HG03196 (cell line): Measurements from ENCODE around the gene TMC1.
"Not testable (repeated sequence)": the region's sequence is repeated elsewhere in the genome, so short reads cannot be mapped to it uniquely, and the experiment has no call there.

Experiments
- ATAC-seq: cut with Tn5 transposase; IDR thresholded peaks from one replicate; pipeline ENCODE4 v1.9.1; 2021; ENCODE audit not compliant: unreplicated experiment

The TMC1 gene

DNA sequence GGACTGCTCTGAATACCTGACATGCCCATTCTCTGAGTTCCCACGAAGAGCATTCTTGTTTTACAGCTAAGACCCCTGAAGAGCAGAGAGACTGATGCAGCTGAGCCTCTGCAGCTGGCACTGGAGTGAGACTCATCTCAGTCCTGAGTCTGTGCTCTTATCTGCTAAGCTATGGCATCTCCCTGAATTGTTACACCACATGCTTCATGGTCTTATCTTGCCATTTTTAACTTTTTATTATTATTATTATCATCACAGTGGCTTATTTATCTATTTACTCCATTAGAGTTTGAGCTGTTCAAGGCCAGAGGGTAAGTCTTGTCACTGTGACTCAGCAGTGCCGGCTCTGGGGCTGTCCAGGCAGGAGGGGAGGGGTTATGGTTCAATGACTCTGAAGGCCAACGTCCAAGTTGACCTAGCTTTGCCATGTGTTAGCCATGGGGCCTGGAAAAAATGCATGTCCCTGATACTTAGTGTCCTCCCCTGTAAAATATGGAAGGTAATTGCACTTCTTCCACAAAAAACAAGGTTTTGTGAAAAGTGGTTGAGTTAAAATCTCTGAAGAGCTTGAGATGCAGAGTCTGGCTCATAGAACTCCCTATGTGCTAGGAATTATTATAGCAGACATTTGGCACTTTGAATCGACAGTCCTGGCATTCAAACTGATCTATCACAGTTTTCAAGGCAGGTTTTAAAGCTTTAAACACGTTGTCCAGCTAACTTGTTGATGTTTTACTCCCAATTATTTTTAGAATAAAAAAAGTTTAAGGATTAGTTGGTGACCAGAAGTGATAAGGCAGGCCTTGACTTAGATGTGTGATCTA is 336.9 kb downstream of the TMC1 start:
- no peak for ATAC-seq

DNA sequence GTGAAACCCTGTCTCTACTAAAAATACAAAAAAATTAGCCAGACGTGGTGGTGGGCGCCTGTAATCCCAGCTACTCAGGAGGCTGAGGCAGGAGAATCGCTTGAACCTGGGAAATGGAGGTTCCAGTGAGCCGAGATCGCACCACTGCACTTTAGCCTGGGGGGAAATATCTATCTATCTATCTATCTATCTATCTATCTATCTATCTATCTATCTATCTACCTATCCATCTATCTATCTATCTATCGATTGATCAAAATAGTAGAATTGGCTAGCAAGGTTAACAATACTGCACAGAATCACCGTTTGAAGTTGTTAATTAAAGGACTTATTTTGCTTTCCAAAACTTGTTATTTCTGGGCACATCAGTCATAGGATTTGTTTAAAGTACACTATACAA is 341.4 kb downstream of the TMC1 start:
- not testable (repeated sequence) for ATAC-seq

DNA sequence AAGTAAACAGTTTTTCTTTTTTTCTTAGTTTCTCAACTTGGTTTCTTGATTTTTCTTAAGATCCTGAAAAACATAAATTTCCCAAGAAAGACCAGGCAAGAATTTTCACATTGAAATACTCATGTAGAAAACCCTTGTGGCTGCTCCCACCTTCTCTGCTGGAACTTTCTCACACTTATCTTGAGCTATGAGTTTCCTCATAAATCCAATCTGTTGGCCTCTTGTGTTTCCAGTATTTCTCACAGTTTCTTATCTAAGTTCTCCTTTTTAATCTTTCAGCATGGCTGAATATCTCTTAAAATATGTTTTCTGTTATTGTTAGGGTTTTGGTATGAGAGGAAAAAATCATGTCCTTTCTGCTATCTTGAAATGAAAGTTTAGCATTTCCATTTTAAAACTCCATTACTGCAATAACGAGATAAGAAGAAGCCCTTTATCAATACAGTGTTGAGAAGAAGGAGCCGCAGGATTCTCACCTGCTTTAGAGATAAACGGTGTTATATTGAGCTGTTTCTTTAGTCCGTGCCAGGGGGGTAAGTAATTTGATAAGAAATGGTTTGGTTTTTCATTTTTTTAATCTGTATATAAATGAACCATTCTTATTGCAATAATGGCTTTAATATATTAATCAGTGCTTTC is 342.2 kb downstream of the TMC1 start:
- no peak for ATAC-seq

DNA sequence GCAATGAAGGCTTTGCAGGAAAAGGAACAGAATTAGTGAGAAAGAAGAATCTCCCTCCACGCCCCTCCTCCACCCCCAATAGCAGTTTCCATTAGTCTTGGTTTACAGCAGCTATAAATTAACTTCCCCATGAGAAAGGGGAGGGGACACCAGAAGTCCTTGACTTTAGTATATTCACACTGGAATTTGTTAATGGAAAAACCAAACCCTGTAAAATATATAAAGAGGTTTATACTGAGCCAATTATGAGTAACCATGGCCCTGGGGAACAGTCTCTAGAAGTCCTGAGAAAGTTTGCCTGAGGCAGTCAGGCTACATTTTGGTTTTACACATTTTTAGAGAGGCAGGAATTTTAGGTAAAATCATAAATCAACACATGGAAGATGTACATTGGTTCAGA is 342.9 kb downstream of the TMC1 start:
- ATAC-seq = no peak

DNA sequence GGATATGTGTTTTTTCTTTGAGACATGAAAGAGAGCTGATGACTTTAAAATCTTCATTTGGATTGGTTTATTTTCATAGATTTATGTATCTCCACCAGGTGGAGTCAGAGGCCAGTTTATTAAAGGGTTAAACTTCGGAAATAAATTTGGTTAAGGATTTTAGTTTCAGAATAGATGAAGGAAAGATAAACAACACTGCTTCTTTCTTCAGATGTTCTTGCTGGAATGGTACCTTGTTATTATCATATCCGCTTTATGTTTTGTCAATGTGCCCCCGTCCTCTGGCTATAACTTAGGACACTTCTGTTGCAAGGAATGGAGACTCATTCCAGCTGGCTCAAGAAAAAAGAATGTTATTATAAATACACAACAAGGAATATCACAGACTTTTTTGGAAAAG is 350.3 kb downstream of the TMC1 start:
- no peak for ATAC-seq

DNA sequence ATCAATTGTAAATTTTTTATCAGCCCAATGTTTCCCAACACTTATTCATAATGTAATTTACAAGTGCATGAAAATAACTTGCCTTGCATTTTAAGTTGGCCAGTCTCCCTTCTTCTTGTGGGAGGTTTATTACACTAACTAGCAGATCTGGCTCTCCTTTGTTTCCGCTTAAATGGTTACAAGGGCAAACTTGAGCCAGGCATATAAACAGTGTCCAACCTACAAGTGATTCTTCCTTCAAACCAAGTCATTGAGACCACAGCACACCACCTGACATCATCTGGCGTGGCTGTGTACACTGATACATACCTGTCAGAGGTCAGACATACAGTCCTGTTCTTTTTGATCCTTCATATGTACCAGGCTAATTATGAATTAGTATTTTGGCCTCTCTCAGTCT is 351.3 kb downstream of the TMC1 start:
- ATAC-seq = no peak

DNA sequence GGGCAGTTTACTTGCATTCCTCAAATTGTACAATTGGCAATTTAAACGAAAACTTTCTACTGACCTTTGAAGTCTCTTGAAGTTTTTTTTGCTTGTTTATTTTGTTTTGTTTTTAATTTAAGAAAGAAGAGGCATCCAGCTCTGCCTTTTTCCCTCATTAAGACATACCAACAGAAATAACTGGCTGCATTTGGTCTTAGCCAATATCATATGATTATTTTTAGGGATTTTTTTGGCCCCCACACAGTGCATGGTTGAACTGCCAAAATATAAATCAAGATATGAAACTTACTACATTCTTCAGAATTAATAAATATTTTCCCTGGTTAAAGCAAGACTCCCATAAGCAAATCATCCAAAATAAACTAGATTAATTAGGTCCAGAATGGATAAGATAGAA is 352.0 kb downstream of the TMC1 start:
- ATAC-seq = no peak

DNA sequence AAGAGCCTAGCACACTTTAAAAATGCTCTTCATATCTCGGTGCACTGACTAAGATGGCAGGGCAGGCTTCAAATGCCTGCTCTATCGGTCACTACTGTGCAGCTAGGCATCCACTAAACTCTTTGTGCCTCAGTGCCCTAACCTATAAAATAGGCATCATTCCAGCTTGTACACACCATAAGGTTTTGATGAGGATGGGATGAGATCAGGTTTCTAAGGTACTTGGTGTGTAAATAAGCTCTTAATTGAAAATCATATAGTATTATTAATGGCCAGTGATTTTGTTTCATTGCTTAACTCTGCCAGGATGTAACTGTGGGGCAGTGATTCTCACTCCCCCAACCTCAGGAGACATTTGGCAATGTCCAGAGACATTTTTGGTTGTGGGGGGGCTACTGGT is 352.9 kb downstream of the TMC1 start:
- no peak for ATAC-seq

DNA sequence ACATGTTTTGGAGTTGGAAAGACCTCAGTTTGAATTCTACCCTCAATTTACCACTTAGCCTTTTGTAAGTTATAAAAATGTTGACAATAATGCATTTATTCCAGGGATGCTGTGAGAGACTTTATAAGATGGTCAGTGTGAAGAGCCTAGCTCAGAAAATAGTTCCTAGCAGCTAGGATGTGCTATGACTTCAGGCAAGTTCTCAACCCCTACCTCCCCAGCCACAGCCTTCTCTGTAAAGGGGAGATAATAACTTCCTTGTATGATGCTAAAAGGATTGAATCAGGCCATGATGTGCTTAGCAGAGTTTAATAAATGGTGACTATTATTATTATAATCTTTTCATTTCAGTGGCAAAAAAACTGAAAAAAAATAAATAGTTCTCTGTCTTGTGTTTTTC is 353.8 kb downstream of the TMC1 start:
- ATAC-seq = no peak

DNA sequence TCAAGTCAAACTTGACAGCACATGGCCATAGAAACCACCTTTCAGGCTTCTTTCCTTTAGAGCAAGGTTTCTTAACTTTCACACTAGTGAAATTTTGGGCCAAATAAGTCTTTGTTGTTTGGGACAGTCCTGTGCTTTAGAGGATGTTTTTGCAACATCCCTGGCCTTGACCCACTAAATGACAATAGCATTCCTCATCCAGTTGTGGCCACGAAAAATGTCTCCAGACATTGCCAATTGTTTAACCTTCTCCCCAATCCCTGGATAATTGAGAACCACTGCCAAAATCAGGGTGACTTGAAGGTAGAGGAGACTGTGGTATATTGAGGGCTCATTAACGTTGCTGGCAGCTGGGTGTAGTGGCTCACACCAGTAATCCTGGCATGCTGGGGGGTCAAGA is 359.4 kb downstream of the TMC1 start:
- ATAC-seq = no peak

DNA sequence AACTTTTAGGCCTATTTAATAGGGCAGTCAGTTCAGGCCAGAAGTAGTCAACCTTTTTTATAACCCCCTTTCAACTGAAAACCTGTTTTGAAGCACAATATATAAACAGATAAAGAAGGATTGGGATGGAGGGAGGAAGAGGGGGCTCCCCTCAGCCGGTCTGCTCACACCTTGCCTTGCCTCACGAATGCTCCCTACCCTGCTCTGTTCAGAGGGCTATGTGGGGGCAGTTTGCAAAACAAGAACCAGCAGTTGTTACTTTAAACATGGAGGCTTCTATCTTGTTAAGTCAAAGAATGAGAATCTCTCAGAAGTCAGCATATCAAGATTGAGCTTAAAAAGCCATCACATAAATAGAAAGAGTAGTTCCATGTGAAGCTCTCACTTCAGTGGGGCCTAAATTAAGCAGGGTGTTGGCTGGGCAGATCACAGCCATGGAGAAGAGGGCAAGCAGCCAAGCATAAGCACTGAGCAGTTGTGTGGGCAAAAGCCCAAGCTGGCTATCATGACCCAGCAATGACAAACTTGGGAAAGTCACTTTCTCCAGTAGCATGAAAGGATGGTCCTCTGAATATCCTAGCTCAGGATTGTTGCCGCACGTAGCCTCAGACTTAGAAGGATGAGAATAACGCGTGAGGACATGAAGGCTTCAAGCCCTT is 360.8 kb downstream of the TMC1 start:
- no peak for ATAC-seq

DNA sequence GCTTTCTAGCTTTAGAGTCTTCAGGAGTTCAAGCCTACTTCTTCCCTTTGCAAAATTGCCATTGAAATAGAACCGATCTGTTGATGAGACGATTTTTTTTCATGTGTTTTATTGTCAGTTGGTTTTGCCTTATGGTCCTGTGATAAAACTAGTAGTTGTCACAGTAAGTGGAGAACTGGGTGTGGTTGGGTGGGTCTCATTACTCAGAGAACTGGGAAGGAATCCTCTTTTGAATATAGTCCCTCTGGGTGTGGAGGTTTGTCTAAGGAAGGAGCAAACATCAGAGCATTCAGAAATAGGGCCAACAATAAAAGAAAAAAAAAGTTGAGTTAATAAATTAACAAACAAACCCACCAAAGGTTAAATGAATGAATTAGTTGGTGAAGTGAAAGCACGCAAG is 362.5 kb downstream of the TMC1 start:
- ATAC-seq = no peak

DNA sequence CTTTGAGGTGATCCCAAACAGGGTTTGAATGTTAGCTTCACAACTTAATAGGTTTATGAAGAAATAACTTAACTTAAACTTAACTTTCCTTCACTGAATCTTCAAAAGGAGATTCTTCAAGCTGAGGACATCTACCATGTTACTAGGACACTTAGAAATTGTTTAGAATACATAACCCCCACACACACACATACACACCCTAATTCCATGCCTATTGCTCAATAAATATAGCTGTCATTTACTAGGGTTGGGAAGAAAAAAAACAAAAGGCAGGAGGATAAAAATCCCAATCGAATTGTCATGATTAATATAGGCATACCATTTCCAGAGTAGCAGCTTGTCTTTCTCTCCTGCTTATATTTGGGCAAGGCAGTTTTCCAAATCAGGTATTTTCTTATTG is 363.1 kb downstream of the TMC1 start:
- ATAC-seq = no peak
